Kasumi-1 (cell line): Measurements from ENCODE around the gene SLFN14.
"Not testable (repeated sequence)": the region's sequence is repeated elsewhere in the genome, so short reads cannot be mapped to it uniquely, and the experiment has no call there.

ENCODE experiments used
- DNase-seq, 2 experiments: peaks; one replicate each; lab custom pipeline; 2025; lab: John Stamatoyannopoulos, UW

SLFN14 gene

DNA sequence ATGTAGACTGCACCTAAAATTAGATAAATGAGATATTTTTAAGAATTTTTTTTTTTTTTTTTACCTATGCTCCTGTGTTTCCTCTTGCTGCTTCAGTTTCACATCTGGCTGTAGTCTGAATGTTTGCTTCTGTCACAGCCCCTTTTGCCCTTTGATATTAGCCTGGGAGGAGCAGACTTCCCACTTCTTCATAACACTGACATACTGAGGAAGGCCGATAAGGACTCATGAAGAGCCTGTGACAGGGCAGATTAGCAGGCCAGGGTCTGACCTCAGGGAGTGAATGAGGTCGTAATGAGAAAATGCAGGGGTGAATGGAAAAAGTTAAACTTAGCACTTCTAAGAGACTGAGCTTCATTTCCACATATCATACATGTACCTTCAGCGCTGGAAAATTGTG is at the start of gene SLFN14:
SLFN14 (minus strand) TSS at position 117 of the 400 bp plus-strand sequence. CDS start 2,757 bp downstream, outside the sequence.
- no peak for DNase-seq

DNA sequence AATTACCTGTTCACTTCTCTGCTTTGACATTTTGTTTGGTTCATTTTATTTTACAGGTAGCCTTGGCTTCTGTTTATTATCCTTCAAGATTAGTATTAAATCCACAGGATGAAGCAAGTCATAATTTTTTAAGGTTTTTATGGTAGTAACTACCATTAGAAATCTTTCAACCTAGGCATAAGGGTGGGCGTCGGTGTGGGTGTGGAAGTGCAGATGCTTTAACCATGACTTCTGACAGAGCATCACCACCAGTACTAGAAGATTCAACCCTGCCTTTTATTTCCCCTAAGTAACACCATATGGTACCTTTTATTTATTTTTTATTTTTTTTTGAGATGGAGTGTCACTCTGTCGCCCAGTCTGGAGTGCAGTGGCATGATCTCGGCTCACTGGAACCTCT is 49.2 kb upstream of the SLFN14 start:
- no peak for DNase-seq

DNA sequence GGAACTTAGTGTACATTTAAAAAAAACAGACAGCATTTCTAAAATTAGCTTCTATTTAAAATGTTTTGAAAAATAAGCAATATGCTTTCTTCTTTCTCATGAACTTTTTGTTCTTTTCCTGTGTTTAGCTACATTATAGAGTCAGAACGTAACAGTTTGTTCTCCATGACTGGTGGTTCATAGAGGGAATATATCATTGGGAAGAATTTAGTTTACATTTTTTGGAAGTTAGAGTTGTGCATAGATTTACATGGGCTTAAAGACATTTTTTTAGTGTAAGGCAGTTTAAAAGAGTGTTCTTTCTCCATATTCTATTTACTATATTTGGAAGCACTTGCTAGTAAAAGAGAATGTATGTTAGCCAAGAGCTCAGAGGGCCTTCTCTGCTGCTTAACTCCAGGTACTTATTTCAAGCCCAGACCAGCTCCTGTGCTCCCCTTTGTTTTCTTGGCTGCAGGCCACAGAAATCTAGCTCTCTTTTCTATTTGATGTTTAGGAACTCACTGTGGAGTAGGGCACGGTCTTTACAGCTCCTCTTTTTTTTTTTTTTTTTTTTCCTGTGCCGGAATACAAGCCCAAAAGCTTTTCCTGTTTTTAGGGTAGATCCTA is 46.7 kb upstream of the SLFN14 start:
- DNase-seq, result no peak

DNA sequence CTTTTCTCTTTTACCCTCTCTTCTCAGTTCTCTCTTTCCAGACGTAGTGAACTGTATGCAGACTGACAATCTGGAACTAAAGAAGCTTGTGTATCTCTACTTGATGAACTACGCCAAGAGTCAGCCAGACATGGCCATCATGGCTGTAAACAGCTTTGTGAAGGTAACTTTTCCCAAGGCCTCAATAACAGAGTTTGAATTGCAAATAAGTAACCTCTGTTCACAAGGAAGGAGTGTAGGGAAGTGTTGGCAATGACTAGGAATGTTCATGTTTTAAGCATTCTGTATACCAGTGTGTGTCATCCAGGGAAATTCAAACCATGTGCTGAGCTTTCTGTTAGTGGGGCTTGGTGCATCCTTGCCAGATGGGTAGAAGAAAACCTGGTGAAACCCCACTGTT is 45.1 kb upstream of the SLFN14 start:
- DNase-seq, result no peak

DNA sequence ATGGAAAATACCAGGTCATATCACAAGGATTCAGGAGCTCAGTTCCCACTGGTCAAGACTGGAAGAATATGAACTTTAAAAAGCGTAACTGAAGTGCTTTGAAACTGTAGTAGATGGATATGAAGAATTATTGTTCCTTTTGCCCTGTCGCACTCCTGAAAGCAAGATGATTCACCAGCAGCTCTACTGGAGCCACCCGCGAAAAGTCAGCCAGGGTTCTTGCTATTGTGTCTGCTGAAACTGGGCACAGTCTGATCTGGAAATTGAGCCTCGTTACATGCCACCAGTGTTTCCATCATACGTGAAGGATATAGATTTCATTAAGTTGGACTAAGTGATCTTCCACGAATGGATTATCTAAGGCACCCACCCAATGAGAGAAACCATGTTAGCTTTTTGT is 43.1 kb upstream of the SLFN14 start:
- DNase-seq, result no peak

DNA sequence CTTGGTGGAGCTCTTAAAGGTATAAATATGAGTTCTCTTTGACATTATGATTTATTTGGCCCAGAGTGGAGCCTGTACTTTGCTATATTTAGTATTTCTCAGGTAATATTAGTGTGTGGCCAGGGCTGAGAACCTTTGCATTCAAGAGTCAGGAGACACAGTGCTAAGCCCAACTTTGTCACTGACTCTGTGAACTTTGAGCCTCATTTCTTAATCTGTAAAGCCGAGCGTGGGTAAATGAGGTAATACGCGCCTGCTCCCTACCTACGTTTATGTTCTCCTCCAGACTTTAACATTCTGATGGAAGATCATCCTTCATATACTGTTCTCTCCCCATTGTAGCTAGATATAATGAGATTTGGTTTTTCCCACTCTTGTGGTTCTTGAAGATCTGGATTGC is 37.0 kb upstream of the SLFN14 start:
- DNase-seq, result no peak

DNA sequence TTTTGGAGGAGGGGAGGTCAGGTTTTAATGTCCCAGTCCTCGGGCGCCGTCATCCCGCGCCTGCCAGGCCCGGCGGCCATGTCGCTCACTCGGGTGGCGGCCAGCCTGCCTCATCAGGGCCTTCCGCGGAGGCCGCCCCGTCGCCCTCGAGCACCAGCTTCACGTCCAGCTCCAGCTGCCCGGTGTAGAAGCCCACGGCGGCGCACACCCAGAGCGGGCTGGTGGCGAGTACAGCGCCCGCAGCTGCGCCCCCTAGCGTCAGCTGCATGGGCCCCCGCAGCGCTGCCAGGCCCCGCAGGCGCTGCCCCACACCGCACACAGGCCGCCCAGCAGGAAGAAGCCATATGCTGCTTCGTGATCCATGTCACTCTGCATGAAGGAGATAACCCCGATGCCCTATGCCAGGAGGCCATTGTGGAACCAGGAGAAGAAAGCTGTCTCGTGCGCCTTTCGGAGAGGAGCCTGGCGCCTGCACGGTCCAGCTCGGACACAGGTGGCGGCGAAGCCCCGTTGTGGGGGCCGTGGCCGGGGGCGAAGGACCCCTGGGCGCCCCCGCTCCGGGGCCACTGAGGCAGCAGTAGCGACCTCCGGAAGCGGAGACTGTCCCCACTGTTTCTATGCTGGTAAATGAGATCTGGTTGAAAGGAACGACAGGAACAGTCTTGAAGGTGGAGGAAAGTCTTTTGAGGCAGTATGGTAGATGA is 36.1 kb upstream of the SLFN14 start:
- no peak for DNase-seq

DNA sequence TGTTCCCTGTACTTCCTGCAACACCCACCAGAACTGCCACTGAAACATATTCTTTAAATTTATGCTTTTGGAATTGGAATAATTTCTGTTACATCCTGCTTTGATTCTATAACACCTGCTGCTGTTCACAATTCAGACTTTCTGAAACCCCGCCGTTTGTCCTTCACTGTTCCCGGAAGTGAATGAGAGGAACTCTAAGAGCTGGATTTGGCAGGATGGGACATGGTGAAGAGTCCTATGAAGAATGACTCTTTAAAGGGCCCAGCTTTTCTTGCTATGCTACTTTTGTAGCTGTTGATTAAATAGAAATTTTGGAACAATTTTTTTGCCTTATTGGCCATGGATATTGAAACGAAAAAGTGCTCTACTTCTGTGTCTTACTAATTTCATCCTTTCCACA is 35.5 kb upstream of the SLFN14 start:
- peak in 1 of 2 experiments; percentile 4 for DNase-seq

DNA sequence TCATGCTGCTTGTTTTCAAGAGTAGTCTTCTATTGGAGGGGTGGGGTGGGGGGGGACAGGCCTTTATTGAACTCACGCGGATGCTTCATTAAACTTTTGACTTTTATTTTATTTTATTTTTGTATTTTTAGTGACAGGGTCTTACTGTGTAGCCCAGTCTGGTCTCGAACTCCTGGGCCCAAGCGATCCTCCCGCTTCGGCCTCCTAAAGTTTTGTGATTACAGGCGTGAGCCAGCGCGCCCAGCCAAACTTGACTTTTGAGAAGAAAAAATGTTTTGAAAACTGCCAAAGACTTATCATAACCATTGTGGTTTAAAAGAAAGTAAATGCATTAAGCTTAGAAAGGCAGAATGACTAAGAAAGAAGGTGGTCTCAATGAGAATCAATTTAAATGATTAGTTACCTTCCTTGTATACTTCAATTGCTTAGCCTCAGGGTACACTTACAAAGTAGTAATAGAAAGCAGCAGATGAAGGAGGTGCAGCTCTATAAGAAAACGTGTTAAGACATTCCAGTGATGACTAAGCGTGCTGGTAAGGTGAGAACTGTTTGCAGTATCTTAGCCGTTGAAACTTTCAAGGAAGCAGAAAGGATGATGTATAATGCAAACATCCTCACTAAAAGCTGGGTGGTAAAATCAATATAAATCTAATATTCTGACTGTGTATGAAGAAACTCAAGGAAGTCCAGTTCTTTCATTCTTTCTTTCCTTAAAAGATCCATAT is 27.7 kb upstream of the SLFN14 start:
- no peak for DNase-seq

DNA sequence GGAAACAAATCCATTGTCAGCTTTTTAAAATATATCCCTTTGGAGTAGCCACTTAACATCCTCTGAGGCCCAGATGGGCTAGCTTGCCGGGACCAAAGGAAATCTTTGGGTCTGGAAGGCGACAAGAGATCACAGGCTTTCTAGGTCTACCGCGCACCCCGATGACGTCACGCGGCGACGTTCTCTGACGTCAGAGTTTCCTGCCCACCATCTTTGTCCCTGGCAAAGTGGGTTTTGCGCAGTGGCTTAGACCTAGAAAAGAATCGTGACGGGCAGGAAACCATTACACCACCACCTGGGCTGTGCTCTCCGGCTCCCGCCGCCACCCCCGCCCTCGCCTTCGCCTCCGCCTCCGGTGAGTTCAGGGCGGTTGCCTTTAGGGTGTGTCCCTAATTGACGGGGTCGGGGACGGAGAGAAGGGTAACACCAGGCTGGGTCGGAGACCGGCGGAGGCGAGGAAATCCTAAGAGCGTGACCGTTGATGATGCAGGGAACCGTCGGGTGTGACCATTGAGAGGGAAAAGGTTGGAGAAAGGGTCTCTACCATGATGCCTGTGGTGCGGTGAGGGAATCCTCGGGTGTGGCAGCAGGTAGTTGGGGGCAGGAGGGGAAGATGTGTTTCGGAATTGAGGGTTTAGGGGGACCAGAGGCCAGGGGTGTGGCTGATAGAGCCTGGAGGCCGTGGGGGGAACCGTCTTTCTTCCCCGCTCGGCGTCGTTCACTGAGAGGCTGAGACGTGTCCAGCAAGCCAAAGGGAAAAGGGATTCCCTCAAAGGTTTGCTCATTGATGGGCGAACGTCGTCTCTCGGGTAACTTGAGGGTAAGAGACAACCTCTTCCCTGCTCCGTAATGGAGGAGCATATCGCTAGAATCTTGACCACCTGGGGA is 26.7 kb upstream of the SLFN14 start, which contains the start of gene AP2B1:
AP2B1 (plus strand) TSS at position 249 of the 888 bp plus-strand sequence. CDS start 6,709 bp downstream, outside the sequence.
- peak; percentile 88 to 89 for DNase-seq

DNA sequence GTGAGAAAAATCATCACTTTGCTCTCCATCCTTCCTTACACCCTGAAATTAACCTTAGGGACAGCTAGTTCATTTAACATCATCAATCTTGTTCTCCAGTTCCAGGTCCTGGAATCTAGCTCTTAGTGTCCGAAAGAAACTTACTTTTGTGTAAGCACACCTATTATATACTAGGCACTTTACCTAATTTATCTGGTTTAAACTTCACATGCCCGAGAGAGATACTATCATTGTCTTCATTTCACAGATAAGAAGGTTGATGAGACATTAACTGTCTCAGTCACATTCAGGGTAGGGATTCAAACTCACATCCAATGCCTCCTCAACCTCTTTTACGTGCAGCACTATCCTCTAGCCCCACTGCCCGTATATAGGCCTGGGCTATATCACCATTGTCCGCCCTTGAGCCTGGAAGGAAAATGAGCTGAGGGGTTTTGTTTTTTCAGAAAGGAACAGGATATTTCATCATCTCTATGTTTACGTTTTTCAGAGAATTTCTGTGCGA is 26.0 kb upstream of the SLFN14 start:
- no peak for DNase-seq

DNA sequence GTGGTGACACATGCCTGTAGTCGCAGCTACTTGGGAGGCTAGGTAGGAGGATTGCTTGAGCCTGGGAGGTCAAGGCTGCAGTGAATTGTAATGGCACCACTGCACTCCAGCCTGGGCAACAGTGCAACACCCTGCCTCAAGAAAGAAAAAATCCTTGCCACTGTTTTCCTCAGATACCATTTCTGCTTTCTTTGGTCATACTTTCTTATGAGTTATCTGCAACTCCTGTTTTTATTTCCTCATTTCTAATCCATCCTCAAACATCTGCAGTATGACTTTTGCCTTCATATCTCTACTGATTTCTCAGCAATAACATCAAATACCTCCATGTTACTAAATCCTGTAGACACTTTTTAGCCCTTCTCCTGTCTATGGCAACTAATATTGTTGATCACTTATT is 23.4 kb upstream of the SLFN14 start:
- DNase-seq, result no peak

DNA sequence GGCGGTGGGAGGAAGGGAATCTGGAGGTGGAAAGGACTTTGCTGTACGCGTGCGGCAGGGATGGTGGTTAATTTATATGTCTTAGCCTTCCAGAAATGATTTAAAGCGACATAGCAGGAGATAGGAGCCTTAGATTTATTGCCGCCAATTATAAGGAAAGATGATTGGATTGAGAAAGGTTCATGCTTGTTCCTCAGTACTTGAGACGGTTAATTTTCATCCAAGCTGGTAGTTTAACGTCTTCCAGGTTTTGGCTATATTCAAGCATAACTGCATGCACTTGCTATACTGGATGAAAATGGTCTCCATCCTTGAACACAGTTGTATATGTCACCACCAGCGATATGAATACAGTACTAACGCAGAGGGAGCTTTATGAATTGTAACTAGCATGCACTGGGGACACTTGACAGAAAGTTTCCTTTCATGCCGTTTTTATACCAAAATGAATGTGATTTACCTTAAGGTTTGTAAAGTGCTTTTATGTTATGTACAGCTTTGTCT is 18.4 kb upstream of the SLFN14 start:
- DNase-seq, result peak in 1 of 2 experiments; percentile 52

DNA sequence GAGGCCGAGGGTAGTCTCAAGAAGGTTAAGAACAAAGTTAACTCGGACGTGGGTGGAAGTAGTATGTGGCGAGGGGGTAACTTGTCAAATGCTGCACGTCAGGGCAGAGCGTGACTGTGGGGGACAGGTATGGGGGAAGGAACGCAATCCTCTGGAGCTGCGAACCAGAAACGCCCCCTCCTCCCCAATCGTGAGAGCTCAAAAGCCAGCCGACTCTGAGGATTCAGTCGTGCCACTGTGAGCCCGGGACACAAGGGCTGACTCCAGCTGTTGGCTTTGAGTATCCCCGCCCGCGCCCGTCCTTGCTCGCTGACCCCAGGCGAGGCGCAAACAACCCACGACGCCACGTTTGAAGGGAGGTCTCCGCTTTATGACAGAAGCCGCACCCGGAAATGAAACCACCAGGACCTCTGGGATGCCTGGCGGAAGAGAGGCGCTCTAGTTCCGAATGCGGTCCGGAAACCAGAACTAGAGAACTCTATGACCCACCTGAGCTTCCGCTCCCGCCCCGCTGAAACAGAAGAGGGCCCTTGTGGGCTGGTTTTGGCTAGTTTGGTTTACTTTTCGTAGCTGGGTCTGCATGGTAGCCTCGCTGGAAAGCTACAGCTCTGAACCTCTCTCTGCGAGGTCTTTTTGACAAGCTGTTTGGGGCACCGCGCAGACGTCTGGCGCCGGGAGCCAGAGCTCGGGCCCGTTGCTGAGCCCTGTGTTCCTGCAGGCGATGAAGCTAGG is 17.7 kb upstream of the SLFN14 start, which contains the start of gene PEX12:
PEX12 (minus strand) TSS at position 375 of the 732 bp plus-strand sequence. CDS start 550 bp downstream, outside the sequence.
- DNase-seq, result peak; percentile 94 to 96

DNA sequence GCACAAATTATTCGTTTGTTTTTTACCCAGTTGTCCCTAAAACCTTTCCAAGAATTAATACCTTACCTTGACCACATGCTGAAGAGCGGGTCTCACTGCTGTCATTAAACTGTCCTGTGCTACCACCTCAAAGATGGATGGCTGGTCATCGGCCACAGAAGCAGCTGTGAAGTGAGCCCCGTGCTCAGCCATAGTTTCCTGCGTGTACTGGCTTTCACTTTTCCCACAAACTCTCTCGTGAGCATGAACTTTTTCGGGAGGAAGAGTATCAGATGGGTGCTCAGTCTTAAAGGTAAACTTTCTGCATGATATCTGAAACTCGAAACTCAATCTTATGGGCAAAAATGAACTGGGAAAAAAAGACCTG is 17.2 kb upstream of the SLFN14 start:
- no peak for DNase-seq

DNA sequence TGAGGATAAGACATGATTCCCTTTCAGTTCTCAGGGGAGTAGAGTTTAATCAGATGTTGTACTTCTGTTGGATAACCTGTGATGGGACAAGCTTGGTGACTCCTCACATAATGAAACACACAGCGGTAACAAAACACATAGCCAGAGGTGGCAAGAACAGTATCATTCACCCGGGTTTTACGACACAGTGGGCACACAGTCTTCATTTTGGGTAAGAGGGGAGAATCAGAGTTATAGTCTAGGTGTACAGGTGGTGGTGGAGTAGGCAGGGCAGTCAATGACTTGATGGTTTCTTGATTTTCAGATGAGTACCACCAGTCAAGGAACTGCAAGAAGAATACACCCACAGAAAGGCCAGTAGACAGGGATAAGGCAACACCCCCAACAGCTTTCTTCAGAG is 15.1 kb upstream of the SLFN14 start:
- DNase-seq, result no peak

DNA sequence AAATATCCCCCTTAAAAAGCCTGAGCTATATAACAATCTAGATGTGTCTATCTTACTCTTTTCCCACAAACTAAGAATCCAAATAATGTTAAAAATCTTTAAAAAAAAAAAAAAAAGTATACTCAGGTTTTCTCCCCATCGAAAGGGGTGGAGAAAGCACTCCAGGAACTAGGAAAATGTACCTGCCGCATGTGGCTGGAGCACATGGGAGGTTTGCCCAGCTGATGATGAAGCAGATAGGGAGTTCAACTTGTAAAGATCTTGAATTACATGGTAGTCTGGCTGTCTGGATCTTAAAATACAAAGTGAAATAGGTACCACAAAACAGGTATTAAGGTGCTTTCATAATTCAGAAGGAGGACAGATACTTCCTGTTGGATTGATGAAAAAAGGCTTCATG is 8.8 kb upstream of the SLFN14 start:
- no peak for DNase-seq

DNA sequence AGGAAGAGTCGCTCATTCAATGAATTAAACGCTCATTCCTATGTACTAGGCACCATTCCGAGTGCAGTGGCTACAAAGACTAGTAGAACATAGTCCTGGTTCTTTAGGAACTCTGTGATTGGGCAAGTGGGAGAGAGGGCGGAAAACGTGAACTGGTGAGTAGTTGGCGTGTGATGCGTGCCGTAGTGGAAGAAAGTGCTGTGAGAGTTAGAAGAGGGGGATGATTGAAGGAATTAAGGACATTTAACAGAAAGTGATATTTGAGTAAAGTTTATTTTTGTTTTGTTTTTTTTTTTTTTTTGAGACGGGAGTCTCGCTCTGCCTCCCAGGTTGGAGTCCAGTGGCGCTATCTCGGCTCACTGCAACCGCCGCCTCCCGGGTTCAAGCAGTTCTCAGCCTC is 7.9 kb upstream of the SLFN14 start:
- DNase-seq, result peak; percentile 16 to 41

DNA sequence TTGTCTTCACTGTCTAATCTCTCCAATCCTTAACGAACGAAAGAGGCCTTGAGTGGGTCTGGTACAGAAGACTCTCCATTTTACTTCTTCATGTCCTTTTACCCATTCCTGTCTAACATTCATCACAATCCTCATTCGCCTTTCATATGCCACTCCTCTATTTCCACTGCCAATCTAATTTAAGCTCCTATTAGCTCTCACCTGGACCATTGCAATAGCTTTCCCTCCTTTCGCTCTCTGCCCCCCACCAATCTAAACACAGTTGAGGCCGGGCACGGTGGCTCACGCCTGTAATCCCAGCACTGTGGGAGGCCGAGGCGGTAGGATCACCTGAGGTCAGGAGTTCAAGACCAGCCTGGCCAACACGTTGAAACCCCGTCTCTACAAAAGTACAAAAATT is 6.3 kb upstream of the SLFN14 start:
- no peak for DNase-seq

DNA sequence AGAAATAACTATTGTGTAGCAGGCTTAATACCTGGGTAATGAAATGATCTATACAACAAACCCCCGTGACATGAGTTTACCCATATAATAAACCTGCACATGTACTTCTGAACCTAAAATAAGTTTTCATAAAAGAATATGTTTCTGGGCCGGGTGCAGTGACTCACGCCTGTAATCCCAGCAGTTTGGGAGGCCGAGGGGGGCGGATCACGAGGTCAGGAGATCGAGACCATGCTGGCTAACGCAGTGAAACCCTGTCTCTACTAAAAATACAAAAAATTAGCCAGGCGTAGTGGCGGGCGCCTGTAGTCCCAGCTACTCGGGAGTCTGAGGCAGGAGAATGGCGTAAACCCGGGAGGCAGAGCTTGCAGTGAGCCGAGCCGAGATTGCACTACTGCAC is 2.6 kb upstream of the SLFN14 start:
- DNase-seq, result not testable (repeated sequence)
